ENCODE results near the gene CUL3. TPM values are rescaled to one million over a fixed set of nuclear protein-coding genes. Genes with fewer than 3 reads are reported as not detected.
A peak's percentile ranks its signal among the peaks of the same experiment; 100 is the strongest.

CUL3 gene
- total and polyA plus RNA-seq, 2 experiments from 2014 or later: 86.0 to 125 TPM

DNA sequence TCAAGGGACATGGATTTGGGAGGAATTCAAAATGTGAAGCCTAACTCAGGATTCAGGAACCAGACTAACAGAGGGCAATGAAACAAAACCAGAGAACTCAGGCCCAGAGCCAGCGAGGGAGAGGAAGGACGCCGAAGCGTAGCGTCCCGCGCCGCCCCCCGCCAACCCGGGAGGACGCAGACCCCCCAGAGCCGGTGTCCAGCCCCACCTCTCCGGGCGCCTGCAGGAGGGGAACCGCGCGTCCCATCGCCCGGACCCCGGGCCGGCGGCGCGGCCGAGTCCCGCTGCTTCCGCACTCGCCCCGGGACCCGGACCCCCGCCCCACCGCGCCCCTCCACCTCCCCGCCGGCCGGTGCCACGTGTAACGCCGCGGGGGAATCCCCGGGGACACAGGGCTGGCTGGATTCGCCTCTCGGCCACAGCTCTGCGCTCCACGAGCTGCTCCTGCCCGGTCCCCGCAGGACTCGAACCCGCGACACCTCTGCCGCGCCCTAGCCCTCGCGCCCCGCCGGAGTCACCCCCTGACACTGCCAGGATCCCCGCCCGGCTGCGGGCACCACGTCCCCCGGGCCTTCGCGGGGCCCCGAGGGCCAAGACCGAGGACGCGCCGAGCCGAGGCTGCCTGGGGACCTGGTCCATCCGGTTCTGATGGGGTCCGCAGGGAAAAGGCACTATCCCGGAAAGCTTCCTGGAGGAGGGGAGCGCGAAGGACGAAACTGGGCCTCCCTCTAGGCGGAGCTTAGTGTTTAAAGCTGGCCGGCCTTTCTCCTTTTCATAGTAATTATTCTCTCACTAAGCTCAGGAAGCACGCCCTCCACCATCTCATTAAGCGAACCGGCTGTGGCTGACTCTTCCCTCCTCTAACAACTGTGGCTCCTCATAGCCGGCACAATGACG, 142.8 kb downstream of the CUL3 start (continued):
- TF ChIP-seq CTCF (conservative IDR thresholded peaks at IDR 0.05; ENCODE audit: low read depth in 2 of 2): no peak
- TF ChIP-seq POLR2AphosphoS5 (IDR thresholded peaks at IDR 0.05; ENCODE audit: low read depth): peak; percentile 79
- TF ChIP-seq NANOG (IDR thresholded peaks at IDR 0.05; ENCODE audit: borderline replicate concordance): no peak
- TF ChIP-seq ZNF114 (CRISPR knock-in tag; IDR thresholded peaks at IDR 0.05): no peak
- TF ChIP-seq EZH2 (IDR thresholded peaks at IDR 0.05; ENCODE audit: low read depth, unreplicated experiment): no peak

- H3K27me3 ChIP-seq (ENCODE audit: insufficient read depth): 0 out of 2 replicates have a peak, but pooled peaks cover 5% of the 10 kb centered on the region
- H3K4me3 ChIP-seq: no peak overlapping the region
- no peak overlapping the region; the same call in 1 of the 2 replicates for H3K27ac ChIP-seq (ENCODE audit: low read depth)
- Mint-ChIP-seq H3K4me3 (0 out of 3 replicates have a peak overlapping the region, but pooled peaks have one; percentile 67), H3K4me1 (peaks cover 6% of the 10 kb centered on the region), H3K27ac (no peak overlapping the region), H3K27me3 (ENCODE audit: insufficient read depth, low read depth, poor library complexity) (peaks cover 14% of the 10 kb centered on the region), H3K36me3 (ENCODE audit: low read depth) (peaks cover 12% of the 10 kb centered on the region), H3K9me3 (peaks cover 20% of the 10 kb centered on the region)
- ATAC-seq: no peak
- H2AFZ ChIP-seq: no peak overlapping the region
- H3K4me2 ChIP-seq: peak overlapping the region; percentile 34
- no peaks in the 10 kb centered on the region for H4K20me1 ChIP-seq (replicated peaks; ENCODE audit: insufficient read depth)
- H3F3A ChIP-seq (replicated peaks; ENCODE audit: low read depth): 0 out of 2 replicates have a peak, but pooled peaks cover 5% of the 10 kb centered on the region
- no peaks in the 10 kb centered on the region for H3K79me2 ChIP-seq (replicated peaks; ENCODE audit: insufficient read depth)
- no peaks in the 10 kb centered on the region for H3K9me2 ChIP-seq (ENCODE audit: insufficient read depth)
- peaks cover 12% of the 10 kb centered on the region for H3K4me1 ChIP-seq (ENCODE audit: insufficient read depth)
- no peak for DNase-seq (ENCODE audit: low spot score)
- H3K36me3 ChIP-seq (ENCODE audit: insufficient read depth): no peaks in the 10 kb centered on the region
- TF ChIP-seq ZNF331 (CRISPR knock-in tag; IDR thresholded peaks at IDR 0.05; ENCODE audit: low read depth): no peak
- no peak for TF ChIP-seq ZNF114 (CRISPR knock-in tag; IDR thresholded peaks at IDR 0.05)
- TF ChIP-seq, protein P1, sequence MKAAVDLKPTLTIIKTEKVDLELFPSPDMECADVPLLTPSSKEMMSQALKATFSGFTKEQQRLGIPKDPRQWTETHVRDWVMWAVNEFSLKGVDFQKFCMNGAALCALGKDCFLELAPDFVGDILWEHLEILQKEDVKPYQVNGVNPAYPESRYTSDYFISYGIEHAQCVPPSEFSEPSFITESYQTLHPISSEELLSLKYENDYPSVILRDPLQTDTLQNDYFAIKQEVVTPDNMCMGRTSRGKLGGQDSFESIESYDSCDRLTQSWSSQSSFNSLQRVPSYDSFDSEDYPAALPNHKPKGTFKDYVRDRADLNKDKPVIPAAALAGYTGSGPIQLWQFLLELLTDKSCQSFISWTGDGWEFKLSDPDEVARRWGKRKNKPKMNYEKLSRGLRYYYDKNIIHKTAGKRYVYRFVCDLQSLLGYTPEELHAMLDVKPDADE (IDR thresholded peaks at IDR 0.05): no peak
- no peak for TF ChIP-seq EZH2phosphoT487 (IDR thresholded peaks at IDR 0.05; ENCODE audit: unreplicated experiment)
- TF ChIP-seq CREB1 (CRISPR knock-in tag; IDR thresholded peaks at IDR 0.05; ENCODE audit: low read depth): no peak
- TF ChIP-seq NANOG (IDR thresholded peaks at IDR 0.05; ENCODE audit: borderline replicate concordance): no peak
- no peak for TF ChIP-seq CTCF (conservative IDR thresholded peaks at IDR 0.05; ENCODE audit: low read depth in 2 of 2)
- TF ChIP-seq JUNB (IDR thresholded peaks at IDR 0.05; ENCODE audit: unreplicated experiment): no peak
- TF ChIP-seq REST (IDR thresholded peaks at IDR 0.05; ENCODE audit: unreplicated experiment): no peak
- TF ChIP-seq STAT1 (IDR thresholded peaks at IDR 0.05; ENCODE audit: unreplicated experiment): no peak
- no peak for TF ChIP-seq POLR2AphosphoS5 (IDR thresholded peaks at IDR 0.05; ENCODE audit: low read depth)
- TF ChIP-seq EZH2 (IDR thresholded peaks at IDR 0.05; ENCODE audit: low read depth, unreplicated experiment): no peak
Observed at GRCh38 chr2:224440988-224441387, 144.2 kb downstream of the CUL3 start.

Data from GM23338 (cell line).